ENCODE measurements around the gene MAPK4. TPM values are rescaled to one million over a fixed set of nuclear protein-coding genes. Genes with fewer than 3 reads are reported as not detected.

Gene MAPK4
- polyA plus RNA-seq, 1 experiment, result not detected

GRCh38 chr18:50578651-50579050 lies 18.8 kb downstream of the MAPK4 start:
- POLR2A ChIA-PET, result no interaction called here
- H3K4me3 ChIP-seq (ENCODE audit: low read depth, low read length), result no peak overlapping the region
- H3K9me3 ChIP-seq (ENCODE audit: control insufficient read depth, insufficient read depth, low read length), result no peaks in the 10 kb centered on the region; the same call in 1 of the 2 replicates
- CTCF ChIA-PET, result no interaction called here
- TF ChIP-seq CTCF (IDR thresholded peaks at IDR 0.05; ENCODE audit: low read depth, low read length), result no peak
- no peak overlapping the region for H3K27ac ChIP-seq (ENCODE audit: low read depth, low read length)
- DNase-seq (ENCODE audit: low read depth, low spot score), result no peak
- no peaks in the 10 kb centered on the region for H3K27me3 ChIP-seq (ENCODE audit: control insufficient read depth, insufficient read depth, low read length)

GRCh38 chr18:50579061-50579774 lies 19.3 kb downstream of the MAPK4 start:
- POLR2A ChIA-PET, result no interaction called here
- Histone ChIP-seq H3K9me3 (ENCODE audit: control insufficient read depth, insufficient read depth, low read length) (no peaks in the 10 kb centered on the region; the same call in 1 of the 2 replicates), H3K4me3 (ENCODE audit: low read depth, low read length) (no peak overlapping the region), H3K27ac (ENCODE audit: low read depth, low read length) (no peak overlapping the region), H3K27me3 (ENCODE audit: control insufficient read depth, insufficient read depth, low read length) (no peaks in the 10 kb centered on the region)
- no peak for TF ChIP-seq CTCF (IDR thresholded peaks at IDR 0.05; ENCODE audit: low read depth, low read length)
- no peak for DNase-seq (ENCODE audit: low read depth, low spot score)
- CTCF ChIA-PET, result no interaction called here

- no peak overlapping the region for H3K4me3 ChIP-seq (ENCODE audit: low read depth, low read length)
- H3K9me3 ChIP-seq (ENCODE audit: control insufficient read depth, insufficient read depth, low read length), result no peaks in the 10 kb centered on the region; the same call in 1 of the 2 replicates
- no peak for DNase-seq (ENCODE audit: low read depth, low spot score)
- TF ChIP-seq CTCF (IDR thresholded peaks at IDR 0.05; ENCODE audit: low read depth, low read length), result no peak
- H3K27ac ChIP-seq (ENCODE audit: low read depth, low read length), result no peak overlapping the region
- ChIA-PET POLR2A (no interaction called here), CTCF (no interaction called here)
- no peaks in the 10 kb centered on the region for H3K27me3 ChIP-seq (ENCODE audit: control insufficient read depth, insufficient read depth, low read length)
These were observed 21.6 kb downstream of the MAPK4 start for GRCh38 chr18:50581517-50581916.

GRCh38 chr18:50582500-50582899 lies 22.6 kb downstream of the MAPK4 start:
- H3K27me3 ChIP-seq (ENCODE audit: control insufficient read depth, insufficient read depth, low read length), result no peaks in the 10 kb centered on the region
- no peak for TF ChIP-seq CTCF (IDR thresholded peaks at IDR 0.05; ENCODE audit: low read depth, low read length)
- no peak overlapping the region for H3K4me3 ChIP-seq (ENCODE audit: low read depth, low read length)
- ChIA-PET CTCF (no interaction called here), POLR2A (no interaction called here)
- H3K27ac ChIP-seq (ENCODE audit: low read depth, low read length), result no peak overlapping the region
- no peaks in the 10 kb centered on the region; the same call in 1 of the 2 replicates for H3K9me3 ChIP-seq (ENCODE audit: control insufficient read depth, insufficient read depth, low read length)
- no peak for DNase-seq (ENCODE audit: low read depth, low spot score)

GRCh38 chr18:50586710-50587109 lies 26.8 kb downstream of the MAPK4 start:
- CTCF ChIA-PET, result no interaction called here
- H3K9me3 ChIP-seq (ENCODE audit: control insufficient read depth, insufficient read depth, low read length), result no peaks in the 10 kb centered on the region; the same call in 1 of the 2 replicates
- H3K27me3 ChIP-seq (ENCODE audit: control insufficient read depth, insufficient read depth, low read length), result no peaks in the 10 kb centered on the region
- DNase-seq (ENCODE audit: low read depth, low spot score), result no peak
- peak; percentile 11; the same call in 1 of the 2 replicates for TF ChIP-seq CTCF (IDR thresholded peaks at IDR 0.05; ENCODE audit: low read depth, low read length)
- POLR2A ChIA-PET, result no interaction called here
- no peak overlapping the region for H3K4me3 ChIP-seq (ENCODE audit: low read depth, low read length)
- H3K27ac ChIP-seq (ENCODE audit: low read depth, low read length), result no peak overlapping the region
